DMS153 treated with DMSO at 0.1 percent for 48 hours (cell line): ENCODE data around the gene TOR1AIP1.
"Not testable (repeated sequence)": the region's sequence is repeated elsewhere in the genome, so short reads cannot be mapped to it uniquely, and the experiment has no call there.

Experiments
- DNase-seq: peaks from one replicate; lab custom pipeline; 2025; ENCODE audit not compliant: unreplicated experiment; lab: John Stamatoyannopoulos, UW

Gene TOR1AIP1

DNA sequence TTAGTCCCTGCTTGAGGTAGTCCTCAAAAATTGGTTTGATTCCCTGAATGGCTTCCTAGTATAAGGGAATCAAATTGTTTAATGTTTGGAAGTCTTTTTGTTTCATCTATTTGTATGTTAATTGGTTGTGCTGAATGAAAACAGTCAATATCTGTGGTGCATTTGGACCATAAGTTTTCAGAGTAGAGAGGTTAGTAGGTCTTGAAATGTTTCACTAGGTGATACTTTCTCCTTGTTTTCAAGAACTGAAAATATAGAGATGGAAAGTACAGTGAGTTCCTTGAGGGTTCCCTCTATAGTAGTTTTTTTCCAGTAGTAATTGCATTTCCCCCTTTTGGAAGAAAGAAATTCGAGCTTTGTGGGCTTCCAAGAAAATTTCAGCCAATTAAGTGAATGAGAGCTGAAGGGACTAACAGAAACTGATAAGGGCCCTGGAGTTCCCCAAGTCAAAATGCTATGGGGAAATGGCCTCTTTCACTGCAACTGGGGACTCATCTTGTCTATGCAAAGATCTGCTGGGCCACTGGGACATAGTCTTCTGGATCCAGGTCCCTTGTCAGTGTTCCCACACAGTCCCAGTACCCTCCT is 53.9 kb downstream of the TOR1AIP1 start:
- DNase-seq, result no peak

DNA sequence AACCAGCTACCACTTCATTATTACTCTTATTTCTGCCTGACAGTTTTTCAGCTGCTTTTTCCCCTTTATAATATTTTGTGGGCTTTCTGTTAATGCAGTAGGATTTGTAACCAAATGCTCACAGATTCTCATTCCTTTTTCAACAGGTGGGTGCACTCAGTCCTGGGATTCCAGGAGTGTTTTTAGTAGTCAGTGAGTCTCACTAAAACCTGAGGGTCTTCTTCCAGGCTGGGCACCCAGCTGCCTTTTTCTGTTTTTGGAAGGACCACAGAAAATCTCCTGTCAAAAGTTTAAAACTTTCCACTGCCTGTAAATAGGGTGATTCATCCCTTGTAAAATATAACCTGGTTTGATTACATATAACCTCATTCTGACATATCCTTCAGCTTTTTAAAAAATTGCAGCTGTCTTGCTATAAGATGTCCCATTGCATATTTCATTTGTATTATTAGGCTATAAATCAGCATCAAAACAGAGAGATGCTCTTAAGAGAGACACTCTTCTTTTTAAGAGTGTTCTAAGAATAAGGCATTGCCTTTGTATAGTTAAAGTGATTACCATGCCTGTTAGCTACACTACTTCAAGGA is 55.7 kb downstream of the TOR1AIP1 start:
- no peak for DNase-seq

DNA sequence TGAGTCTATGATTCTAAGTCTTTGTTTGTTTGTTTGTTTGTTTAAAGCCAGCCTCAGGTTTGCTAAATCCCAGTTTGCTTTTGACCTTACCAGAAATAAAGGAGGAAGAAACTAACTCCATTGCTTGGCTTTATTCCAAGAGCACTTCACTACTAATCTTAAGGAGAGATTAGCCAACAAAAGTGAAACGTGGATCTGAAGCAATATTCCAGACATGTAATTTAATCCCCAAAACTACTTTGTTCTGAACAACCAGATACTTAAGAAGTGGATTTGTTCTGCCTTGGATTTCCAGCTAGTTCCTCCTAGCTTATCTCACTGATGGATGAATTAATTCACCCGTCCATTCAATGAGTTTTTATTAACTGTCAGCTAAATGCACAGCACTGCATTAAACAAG is 56.7 kb downstream of the TOR1AIP1 start:
- no peak for DNase-seq

DNA sequence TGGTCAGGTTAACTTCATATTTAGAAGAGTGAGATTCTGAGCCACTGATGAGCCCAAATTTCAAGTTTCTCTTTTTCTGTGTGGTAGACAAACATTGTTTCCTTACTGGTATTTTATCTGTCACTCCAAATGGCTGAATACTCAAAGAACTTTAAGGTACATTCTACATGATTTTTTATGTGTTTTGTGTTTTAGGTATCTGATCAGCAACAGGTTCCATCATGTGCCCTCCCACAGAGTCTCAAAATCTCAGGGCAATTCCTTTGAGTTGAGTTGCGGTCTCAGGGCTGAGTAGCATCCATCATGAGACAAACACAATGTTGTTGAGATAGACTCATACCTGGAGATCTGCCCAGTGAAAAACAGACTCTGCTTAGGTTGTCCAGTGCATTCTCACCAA is 57.9 kb downstream of the TOR1AIP1 start:
- DNase-seq, result no peak

DNA sequence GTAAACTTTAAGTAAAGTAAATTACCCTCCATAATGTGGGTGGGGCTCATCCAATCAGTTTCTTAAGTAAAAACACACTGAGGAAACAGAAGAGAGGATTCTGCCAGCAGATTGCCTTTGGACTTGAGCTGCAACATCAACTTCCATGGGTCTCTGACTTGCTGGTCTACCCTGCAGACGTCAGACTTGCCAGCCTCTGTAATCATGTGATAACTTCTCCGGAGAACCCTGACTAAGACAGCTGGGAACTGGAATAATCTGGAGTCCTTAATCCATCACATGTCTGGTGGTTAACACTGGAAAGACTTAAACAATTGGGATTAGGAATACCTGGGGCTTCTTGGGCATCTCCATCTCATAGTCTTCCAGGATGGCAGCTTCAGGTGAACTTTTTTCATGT is 59.4 kb downstream of the TOR1AIP1 start:
- no peak for DNase-seq

DNA sequence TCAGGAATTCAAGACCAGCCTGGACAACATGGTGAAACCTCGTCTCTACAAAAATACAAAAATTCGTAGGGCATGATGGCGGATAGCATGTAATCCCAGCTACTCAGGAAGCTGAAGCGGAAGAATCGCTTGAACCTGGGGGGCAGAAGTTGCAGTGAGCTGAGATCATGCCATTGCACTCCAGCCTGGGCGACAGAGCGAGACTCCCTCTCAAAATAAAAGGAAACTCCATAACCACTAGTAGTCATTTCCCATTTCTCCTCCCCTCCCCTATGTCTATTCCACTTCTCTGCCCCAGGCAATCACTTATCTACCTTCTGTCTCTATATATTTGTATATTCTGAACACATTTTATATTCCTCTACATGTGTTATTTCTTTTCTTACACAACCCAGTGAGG is 68.6 kb downstream of the TOR1AIP1 start:
- DNase-seq, result no peak

DNA sequence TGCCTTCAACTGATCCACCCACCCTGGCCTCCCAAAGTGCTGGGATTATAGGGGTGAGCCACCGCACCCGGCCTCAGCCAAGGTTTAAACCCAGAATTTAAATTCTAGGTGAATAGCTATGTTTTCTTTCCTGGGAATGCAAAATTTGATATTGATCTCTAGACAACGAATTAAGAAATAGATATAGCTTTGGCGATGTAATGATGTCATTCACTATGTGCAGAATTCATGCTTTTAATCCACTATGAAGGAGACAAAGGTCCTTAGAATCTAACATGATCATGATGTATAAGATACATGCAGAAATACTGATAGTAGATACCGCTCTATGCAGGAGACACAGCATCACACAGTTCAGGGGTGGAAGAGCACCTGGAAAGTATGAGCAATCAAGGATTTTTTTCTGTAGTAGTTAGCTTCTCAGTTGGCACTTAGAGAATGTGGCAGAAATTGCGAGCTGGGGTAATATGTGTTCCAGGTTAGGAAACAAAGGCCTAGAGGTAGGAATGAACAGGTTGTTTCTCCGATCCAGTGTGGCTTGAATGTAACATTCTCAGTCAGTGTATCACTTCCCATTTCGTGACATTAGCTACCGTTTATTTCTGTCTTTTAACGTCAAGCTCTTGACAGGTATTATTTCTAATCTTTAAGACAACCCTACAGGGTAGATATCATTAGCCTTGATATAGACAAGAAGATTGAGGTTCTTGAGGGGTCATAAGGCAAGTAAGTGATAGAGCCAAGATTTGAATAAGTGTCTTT is 69.5 kb downstream of the TOR1AIP1 start:
- DNase-seq, result no peak

DNA sequence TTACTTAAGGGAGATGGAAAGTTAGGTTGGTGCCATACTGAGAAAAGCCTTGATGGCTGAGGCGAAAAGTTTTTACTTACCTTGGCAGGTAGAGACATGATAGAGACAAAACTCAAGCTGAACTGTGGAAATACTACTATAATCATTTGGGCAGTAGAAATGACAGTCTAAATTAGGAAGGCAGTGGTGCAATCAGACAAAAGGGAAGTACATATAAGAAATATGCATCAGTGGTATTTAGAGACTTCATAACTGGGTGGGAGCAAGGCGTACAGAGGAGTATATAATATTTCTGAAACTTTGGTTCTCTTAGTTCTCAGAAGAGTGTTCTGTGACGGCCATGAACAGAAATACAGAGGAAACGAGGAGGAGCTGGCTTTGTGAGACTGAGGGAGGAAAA is 70.1 kb downstream of the TOR1AIP1 start:
- no peak for DNase-seq

DNA sequence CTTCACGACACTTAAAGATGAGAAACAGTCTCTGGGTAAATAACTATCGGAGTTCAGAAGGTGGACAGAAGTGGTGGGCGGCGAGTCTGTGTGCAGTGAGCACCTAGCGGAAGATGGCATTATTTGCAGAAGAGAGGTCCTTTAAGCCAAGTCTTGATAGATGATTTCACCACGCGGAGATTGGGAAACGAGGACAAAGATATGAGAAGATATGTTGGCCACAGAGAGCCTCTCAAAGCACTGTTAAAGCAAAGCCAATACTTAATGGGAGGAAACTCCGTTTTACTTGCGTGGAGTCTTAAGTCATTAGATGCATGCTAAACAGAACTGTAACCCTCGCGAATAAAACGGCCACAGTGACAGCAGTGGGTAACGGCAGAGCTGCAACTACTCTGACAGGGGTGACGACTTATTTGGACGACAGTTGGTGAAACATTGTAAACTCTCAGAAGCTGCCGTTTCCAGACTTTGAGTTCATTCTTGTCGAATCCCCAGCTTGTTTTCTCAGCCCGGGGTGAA is 71.9 kb downstream of the TOR1AIP1 start:
- peak; percentile 83 for DNase-seq

DNA sequence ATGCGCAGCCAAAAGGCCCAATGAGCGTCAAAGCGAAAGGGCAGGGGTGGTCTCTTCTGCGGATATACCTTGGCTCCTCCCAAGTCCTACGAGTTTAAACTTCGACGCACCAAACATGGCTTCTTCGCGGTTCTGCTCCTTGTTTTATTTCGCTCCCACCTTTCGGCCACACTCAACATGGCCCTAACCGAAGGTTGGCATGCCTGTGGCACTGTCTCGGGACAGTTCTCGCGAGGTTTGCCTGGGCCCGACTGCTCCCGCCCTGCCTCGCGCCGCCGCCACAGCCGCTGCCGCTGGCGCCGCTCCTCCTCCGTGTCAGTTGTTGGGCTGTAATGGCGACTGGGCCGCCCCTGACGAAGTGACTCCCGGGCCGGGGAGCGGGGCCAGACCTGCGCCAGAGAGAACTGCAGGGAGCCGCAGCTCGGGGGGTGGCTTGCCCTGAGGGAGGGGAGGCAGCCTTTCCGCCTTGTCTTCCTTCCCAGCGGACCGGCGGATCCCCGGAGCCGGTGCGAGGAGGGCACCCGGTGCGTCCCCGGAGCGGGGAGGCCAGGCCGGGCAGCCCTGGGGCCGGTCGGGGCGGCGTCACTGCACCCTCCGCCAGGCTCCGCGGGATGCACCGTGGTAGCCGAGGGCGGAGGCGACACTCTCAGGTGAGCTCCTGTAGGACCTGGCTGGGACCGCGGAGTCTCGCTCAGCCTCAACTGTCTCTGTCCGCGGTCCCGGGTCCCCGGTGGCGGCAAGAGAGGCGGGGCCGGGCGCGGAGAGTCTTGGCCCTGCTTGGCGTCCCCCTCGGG is 72.6 kb downstream of the TOR1AIP1 start, which contains the start of gene CEP350:
TSS of gene CEP350 (plus strand) at position 318 of the 794 bp plus-strand sequence. CDS start 31,372 bp downstream, outside the sequence.
- peak; percentile 99 for DNase-seq

DNA sequence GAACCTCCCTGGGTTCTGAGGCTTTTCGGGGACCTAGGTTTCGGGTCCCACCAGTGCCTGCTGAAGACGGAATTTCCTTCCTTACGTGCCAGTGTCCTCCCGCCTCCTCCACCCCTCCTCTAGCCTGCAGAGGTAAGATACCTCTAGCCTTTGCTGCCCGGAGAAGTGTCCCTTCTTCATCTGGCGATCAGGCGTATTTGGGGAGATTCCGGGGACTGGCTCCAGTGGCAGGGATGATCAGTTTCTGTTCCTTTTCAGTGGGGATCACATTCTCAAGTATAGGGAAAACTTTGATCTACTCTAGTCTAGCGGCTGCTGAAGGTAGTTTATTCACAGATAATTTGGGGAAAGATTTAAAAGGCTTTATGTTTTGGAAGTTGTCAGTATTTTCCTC is 73.2 kb downstream of the TOR1AIP1 start:
- DNase-seq, result no peak

DNA sequence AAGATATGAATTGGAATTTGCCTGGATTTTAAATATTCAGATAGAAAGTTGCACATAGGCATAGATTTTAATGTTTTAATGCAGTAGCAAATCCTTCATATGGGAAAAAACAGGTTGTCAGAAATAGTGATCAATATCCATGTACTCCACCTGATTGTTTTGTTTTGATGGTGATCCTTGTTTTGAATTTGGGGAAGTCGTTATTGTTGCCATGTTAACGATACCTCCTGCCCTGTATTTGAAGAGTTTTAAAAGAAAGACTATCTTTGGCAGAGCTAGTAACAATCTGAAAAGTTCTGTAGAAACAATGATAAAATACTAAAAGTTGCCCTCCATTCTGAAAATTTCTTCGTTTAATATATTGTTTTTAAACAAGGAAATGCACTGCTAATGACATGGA is 73.6 kb downstream of the TOR1AIP1 start:
- DNase-seq, result no peak

DNA sequence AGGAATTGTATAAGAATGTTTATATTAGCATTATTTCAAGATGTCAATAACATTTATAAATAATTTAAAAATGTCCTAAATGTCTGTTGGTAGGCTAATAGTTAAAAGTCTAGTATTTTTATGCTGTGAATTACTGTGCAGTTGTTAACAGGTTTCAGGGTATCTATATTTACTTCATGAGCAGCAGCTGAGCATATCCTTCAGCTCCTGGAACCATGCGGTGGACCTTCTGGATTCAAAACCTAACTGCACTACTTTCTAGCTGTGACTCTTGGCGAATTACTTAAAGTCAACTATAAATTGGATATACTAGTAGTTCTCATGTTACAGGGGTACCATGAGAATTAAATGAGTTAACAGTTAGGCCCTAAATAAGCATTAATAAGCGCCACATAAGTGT is 76.3 kb downstream of the TOR1AIP1 start:
- no peak for DNase-seq

DNA sequence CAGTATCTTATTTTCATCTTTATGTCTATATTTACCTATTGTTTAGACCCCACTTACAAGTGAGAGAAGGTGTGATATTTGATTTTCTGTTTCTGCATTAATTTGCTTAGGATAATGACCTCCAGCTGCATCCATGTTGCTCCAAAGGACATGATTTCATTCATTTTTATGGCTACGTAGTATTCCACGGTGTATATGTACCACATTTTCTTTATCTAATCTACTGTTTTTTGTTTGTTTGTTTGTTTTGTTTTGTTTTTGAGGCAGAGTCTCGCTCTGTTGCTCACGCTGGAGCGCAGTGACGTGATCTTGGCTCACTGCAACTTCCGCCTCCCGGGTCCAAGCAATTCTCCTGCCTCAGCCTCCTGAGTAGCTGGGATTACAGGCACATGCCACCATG is 80.1 kb downstream of the TOR1AIP1 start:
- not testable (repeated sequence) for DNase-seq

DNA sequence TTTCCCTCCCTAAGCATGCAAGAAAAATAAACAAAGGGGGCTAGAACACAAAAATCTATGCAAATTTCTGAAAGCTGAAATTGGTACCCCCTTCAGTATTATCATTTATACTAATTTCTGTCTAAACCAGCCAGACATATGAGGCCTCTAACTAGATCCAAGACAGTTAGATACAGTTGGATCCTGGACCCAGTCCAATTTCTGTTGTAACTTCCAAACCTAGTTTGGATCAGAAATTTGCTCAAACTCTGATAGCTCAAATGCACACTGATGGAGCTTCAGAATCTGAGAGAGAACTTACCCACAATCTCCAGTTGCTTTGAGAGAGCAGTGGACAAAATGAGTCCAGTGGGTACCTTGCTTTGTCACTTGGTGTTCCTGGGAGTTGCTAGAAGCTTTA is 84.5 kb downstream of the TOR1AIP1 start:
- no peak for DNase-seq

DNA sequence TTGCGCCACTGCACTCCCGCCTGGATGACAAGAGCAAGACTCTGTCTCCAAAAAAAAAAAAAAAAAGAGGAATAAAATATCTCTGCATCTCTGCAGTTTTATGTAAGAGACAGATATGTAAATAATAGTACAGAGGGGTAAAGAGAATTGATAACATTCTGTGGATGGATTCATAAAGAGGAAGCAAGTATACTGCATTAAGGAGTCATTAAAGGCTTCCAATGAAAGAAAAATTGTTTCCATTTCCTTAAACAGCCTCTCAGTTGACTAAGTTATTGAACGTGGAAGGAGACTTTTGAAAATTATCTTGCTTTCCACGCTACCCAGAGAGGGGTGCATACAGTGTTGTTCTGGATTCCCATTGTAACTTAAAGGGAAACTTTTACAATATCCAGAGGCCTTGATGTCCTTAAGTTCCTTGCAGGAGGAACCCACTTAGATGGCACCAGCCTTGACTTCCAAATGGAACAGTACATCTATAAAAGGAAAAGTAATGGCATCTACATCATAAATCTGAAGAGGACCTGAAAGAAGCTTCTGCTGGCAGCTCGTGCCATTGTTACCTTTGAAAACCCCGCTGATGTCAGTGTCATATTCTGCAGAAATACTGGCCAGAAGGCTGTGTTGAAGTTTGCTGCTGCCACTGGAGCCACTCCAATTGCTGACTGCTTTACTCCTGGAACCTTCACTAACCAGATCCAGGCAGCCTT is 86.4 kb downstream of the TOR1AIP1 start:
- DNase-seq, result no peak

DNA sequence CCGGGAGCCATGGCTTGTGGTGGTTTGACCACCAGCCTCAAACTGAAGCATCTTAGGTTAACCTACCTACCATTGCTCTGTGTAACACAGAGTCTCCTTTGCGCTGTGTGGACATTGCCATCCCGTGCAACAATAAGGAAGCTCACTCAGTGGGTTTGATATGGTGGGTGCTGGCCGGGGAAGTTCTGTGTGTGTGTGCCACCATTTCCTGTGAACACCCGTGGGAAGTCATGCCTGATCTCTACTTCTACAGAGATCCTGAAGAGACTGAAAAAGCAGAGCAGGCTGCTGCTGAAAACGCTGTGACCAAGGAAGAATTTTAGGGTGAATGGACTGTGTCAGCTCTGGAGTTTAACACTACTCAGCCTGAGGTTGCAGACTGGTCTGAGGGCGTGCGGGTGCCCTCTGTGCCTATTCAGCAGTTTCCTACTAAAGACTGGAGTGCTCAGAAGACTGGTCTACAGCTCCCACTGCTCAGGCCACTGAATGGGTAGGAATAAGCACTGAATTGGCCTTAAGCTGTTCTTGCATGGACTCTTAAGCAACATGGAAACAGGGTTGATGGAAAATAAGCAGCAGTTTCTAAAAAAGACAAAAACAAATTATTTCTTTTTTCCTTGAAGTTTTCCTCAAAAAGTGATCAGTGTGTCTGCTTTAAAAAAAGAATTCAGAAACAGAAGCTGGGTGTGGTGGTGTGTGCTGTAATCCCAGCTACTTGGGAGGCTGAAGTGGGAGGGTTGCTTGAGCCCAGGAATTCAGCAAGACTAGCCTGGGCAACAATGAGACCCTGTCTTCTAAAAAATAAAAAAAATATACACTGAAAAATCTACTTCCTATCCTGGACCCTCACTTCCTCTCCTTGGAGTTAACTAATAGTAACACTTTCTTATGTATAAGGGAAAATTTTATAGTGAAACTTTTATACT is 87.2 kb downstream of the TOR1AIP1 start:
- no peak for DNase-seq
